HEK293T (cell line): ENCODE data around the gene ZC3H4.

Source experiments
- BHLHE40 ChIP-seq: fragments of 450-650 bp; IDR thresholded peaks from 2 replicates; pipeline ENCODE4 v1.6.1; 2016; ENCODE audit warnings: mild to moderate bottlenecking, moderate library complexity, borderline replicate concordance
- HDGF ChIP-seq: fragments of 450-650 bp; IDR thresholded peaks from 2 replicates; pipeline ENCODE4 v1.6.1; 2017; ENCODE audit warnings: antibody characterized with exemption, borderline replicate concordance
- PKNOX1 ChIP-seq: fragments of 450-650 bp; IDR thresholded peaks from 2 replicates; pipeline ENCODE4 v1.6.1; 2016
- SP1 ChIP-seq: fragments of 450-650 bp; IDR thresholded peaks from 2 replicates; pipeline ENCODE4 v1.6.1; 2017

DNA sequence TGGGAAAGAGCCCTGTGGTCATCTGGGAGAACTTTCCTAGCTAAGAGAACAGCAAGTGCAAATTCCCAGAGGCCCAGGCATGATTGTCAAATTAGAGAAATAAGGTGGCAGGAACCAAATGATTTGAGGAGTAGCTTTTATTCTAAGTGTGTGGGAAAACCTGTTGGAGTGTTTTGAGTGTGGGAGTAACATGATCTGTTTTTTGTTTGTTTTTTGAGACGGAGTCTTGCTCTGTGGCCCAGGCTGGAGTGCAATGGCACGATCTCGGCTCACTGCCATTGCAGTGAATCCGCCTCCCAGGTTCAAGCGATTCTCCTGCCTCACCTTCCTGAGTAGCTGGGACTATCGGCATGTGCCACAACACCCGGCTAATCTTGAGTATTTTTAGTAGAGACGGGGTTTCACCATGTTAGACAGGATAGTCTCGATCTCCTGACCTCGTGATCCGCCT is 19.5 kb upstream of the ZC3H4 start:
- TF ChIP-seq SP1 (no peak), HDGF (no peak), PKNOX1 (no peak), BHLHE40 (no peak)
